K562 treated with DMSO at 1 percent for 48 hours (cell line): ENCODE measurements around the gene PLEKHH2. TPM values are rescaled to one million over a fixed set of nuclear protein-coding genes. Genes with fewer than 3 reads are reported as not detected.

ENCODE experiments used
- total RNA-seq: library from RNA; unstranded; fragments of 300-600 nt; gene quantifications from 2 replicates; pipeline ENCODE4 v1.2.3, GENCODE V29; 2022; ENCODE audit warnings: low replicate concordance; ENCODE audit errors: extremely low read depth

The PLEKHH2 gene
- total RNA-seq, result not detected in 2 replicates

DNA sequence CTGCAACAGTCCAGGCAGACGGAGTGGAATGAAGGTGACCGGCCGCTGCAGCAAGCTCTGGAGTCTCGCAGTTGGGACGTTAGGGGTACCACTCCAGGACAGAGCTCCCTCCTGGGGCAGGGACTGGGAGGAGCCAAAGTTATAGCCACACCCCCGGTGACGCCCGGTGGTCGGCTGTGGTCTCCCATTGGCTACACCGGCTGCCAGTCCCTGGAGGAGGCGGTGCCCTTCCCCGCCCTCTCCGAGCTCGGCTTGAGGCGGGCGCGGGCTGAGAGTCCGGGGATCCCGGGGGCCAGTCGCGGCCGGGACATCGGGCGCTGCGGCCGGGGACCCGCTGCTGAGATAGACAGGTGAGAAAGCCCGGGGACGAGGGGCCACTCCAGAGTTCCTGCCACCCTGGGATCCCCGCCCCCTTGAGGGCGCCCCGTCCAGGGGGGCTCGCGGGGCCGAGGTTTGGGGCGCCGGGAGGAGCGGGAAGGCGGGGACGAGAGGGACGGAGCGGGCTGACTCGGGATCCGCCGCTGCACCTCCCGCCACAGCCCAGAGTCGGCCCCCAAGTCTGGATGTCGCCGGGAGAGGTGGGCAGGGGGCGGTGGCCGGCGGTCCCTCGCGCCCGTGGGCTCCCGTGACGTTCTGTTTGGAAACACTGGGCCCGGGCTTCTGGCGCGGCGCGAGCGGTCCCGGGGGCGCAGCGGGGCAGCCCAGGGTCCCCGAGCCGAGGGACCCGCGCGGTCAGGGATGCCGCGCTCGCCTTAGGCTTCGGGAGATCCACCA is at the start of gene PLEKHH2:
Gene PLEKHH2, plus strand, starts transcription at position 231 of the 774 bp plus-strand sequence. CDS start 7,414 bp downstream, outside the sequence.

GRCh38 chr2:43595603-43596412 is 41.3 kb upstream of the PLEKHH2 start, which contains the start of gene THADA:
Gene THADA (minus strand): TSS chr2:43596038. CDS start chr2:43592392, 3,646 bp downstream.

DNA sequence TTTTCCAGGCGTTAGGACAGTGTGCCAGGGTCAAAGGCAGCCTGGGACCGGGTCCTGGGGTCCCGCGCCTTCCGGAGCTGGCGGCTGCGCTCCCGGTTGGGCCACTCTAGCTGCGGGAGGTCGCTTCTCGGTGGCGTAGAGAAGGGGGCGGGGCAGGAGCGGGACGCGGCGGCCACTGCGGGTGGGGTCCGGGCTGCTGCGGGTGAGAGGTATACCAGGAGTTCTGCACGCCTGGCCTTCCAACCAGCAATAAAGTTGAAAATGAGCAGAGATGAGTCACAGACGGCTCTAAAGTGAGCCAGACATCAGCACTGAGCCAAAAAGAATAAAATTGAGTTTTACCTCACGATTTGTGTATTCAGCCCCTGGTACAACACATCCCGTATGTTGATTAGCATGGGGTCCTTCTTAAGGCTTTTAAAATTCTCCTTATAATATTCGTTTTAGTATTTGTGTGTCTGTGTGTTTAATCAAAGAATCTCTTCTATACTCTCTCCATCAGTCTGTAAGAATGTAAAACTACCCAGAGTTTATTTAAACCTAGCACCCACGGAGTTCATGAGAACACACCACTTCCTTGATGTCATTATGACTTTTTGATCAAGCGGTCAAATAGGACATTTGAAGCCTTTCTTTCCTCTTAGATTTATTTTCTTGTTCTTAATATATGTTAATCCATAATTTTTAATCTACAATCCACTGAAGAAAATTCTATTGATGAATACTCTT is 39.4 kb downstream of the PLEKHH2 start, which contains the start of gene C1GALT1C1L:
Gene C1GALT1C1L, minus strand, starts transcription at position 108 of the 729 bp plus-strand sequence. Its CDS starts 107 bp downstream, at position 1.

DNA sequence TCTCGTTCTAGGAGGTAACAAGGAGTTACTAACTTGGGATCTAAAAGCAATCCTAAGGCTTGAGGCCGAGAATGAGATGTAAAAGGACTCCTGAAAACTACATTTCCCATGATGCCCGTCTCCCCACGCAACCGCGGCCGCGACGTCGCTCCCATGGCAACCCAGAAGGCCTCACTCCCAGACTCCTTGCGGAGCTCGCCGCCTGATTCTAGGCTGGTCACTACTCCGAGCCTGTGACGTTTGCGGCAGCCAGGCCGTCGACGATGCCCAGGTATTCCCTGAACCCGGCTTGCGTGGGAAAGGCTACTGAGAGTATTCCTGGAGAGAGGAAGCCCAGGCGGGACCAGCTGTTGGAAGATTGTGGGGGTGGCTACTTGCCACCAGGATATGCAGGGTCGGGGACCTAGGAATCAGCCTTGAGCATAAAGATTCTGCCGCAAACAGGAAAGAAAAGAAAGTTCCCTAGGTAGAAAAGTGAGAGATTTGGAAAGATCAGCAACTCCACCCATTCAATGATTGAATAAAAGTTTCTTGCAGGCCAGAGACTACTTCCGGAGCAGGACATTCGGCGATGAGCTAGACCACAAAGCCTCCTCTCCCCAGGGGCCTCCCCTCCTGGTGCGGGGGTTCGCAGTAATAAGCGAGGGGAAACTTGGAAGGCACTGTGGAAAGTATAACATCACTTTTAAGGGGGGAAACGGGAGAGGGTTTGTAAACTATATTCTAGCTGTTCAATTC is 137.0 kb downstream of the PLEKHH2 start, which contains the start of gene DYNC2LI1:
Gene DYNC2LI1, plus strand, starts transcription at position 164 of the 738 bp plus-strand sequence. Its CDS starts 100 bp downstream, at position 264.

Other genes starting within 250 kb of the PLEKHH2 start
- not detected in 2 replicates for gene THADA, start 41.2 kb upstream of the PLEKHH2 start, total RNA-seq
- gene C1GALT1C1L, start 39.2 kb downstream of the PLEKHH2 start, total RNA-seq, result not detected in 2 replicates
- gene DYNC2LI1, start 136.8 kb downstream of the PLEKHH2 start, total RNA-seq, result not detected in 2 replicates
- gene ABCG5, start 201.6 kb downstream of the PLEKHH2 start, total RNA-seq, result not detected in 2 replicates
- gene ABCG8, start 201.7 kb downstream of the PLEKHH2 start, total RNA-seq, result not detected in 2 replicates